Measurements from ENCODE around the gene LSAMP.
"Not testable (repeated sequence)": the region's sequence is repeated elsewhere in the genome, so short reads cannot be mapped to it uniquely, and the experiment has no call there.

Gene LSAMP

GRCh38 chr3:115792206-115792955 is 652.9 kb downstream of the LSAMP start:
- ChIA-PET CTCF (interaction anchor here (0.8 to 1.7 kb wide), 4 partner anchors 8 to 575 kb away, joined by 3 to 7 read pairs (median 4); no protein-coding TSS in a partner anchor), POLR2A (interaction anchor here (0.8 kb wide), 1 partner anchor 12 kb away, joined by 4 read pairs; no protein-coding TSS in a partner anchor)
- no peak for DNase-seq (ENCODE audit: low read depth, low spot score)
- H3K4me3 ChIP-seq (ENCODE audit: low read depth, low read length) = 0 out of 2 replicates have a peak overlapping the region, but pooled peaks have one; percentile 2
- no peak for TF ChIP-seq CTCF (IDR thresholded peaks at IDR 0.05; ENCODE audit: insufficient read depth, low read length, missing control alignments)

- ChIA-PET POLR2A (interaction anchor here (0.6 to 1.2 kb wide), 3 partner anchors 13 to 16 kb away, joined by 3 to 4 read pairs (median 4); no protein-coding TSS in a partner anchor), CTCF (interaction anchor here (0.8 to 5.3 kb wide), 6 partner anchors 7 to 574 kb away, joined by 3 to 31 read pairs (median 6); no protein-coding TSS in a partner anchor)
- not testable (repeated sequence) for DNase-seq (ENCODE audit: low read depth, low spot score); H3K4me3 ChIP-seq (ENCODE audit: low read depth, low read length)
Observed at GRCh38 chr3:115791271-115792153, 653.8 kb downstream of the LSAMP start.

GRCh38 chr3:115790759-115791158 is 654.5 kb downstream of the LSAMP start:
- no peak overlapping the region for H3K4me3 ChIP-seq (ENCODE audit: low read depth, low read length)
- no peak for TF ChIP-seq CTCF (IDR thresholded peaks at IDR 0.05; ENCODE audit: insufficient read depth, low read length, missing control alignments)
- DNase-seq (ENCODE audit: low read depth, low spot score) = peak; percentile 90
- CTCF ChIA-PET = interaction anchor here (2.3 to 5.3 kb wide), 3 partner anchors 22 to 572 kb away, joined by 6 to 31 read pairs (median 9); no protein-coding TSS in a partner anchor
- POLR2A ChIA-PET = interaction anchor here (0.6 to 1.2 kb wide), 3 partner anchors 14 to 644 kb away, joined by 3 to 4 read pairs (median 3); no protein-coding TSS in a partner anchor

- POLR2A ChIA-PET = interaction anchor here (0.6 to 1.5 kb wide), 5 partner anchors 15 to 643 kb away, joined by 3 to 5 read pairs (median 3); partner anchors contain the start of gene ZBTB20
- no peak overlapping the region for H3K4me3 ChIP-seq (ENCODE audit: low read depth, low read length)
Observed at GRCh38 chr3:115789481-115789880, 655.8 kb downstream of the LSAMP start.

GRCh38 chr3:115788921-115789470 is 656.3 kb downstream of the LSAMP start:
- ChIA-PET CTCF (interaction anchor here (0.7 to 5.3 kb wide), 9 partner anchors 11 to 570 kb away, joined by 3 to 31 read pairs (median 3); no protein-coding TSS in a partner anchor), POLR2A (interaction anchor here (0.6 to 1.5 kb wide), 6 partner anchors 16 to 642 kb away, joined by 3 to 5 read pairs (median 3); partner anchors contain the start of gene ZBTB20)
- no peak overlapping the region for H3K4me3 ChIP-seq (ENCODE audit: low read depth, low read length)
- TF ChIP-seq CTCF (IDR thresholded peaks at IDR 0.05; ENCODE audit: insufficient read depth, low read length, missing control alignments) = no peak
- peak; percentile 96 for DNase-seq (ENCODE audit: low read depth, low spot score)

More at GRCh38 chr3:115789481-115789880, 655.8 kb downstream of the LSAMP start:
- DNase-seq (ENCODE audit: low read depth, low spot score) = no peak
- TF ChIP-seq CTCF (IDR thresholded peaks at IDR 0.05; ENCODE audit: insufficient read depth, low read length, missing control alignments) = no peak
- CTCF ChIA-PET = interaction anchor here (0.7 to 5.3 kb wide), 8 partner anchors 10 to 571 kb away, joined by 3 to 31 read pairs (median 3); no protein-coding TSS in a partner anchor

GRCh38 chr3:115787818-115788217 is 657.5 kb downstream of the LSAMP start:
- ChIA-PET POLR2A (no interaction called here), CTCF (interaction anchor here (1.3 to 5.3 kb wide), 4 partner anchors 25 to 569 kb away, joined by 3 to 31 read pairs (median 8); no protein-coding TSS in a partner anchor)
- TF ChIP-seq CTCF (IDR thresholded peaks at IDR 0.05; ENCODE audit: insufficient read depth, low read length, missing control alignments) = no peak
- H3K4me3 ChIP-seq (ENCODE audit: low read depth, low read length) = no peak overlapping the region
- DNase-seq (ENCODE audit: low read depth, low spot score) = no peak
